Stimulated activated naive CD8-positive, alpha-beta T cell treated with anti-CD3 and anti-CD28 coated beads, Interleukin-15, amount 100 ng/mL, for 72 hours (primary cell): Measurements from ENCODE around the gene SETSIP.
"Not testable (repeated sequence)": the region's sequence is repeated elsewhere in the genome, so short reads cannot be mapped to it uniquely, and the experiment has no call there.

Experiments used
- ATAC-seq: fragments of 150-1000 bp; cut with Tn5 transposase; 2 replicates; pipeline ENCODE4 v1.10.0; 2021; ENCODE audit warnings: mild to moderate bottlenecking, moderate library complexity
- DNase-seq, 2 donors: peaks; one replicate each; pipeline ENCODE4 v3.0.0; 2021 to 2022
- H3K27ac Mint-ChIP-seq, 2 donors: one replicate each; pipeline ENCODE4 v1.8.0; 2022; ENCODE audit warnings: mild to moderate bottlenecking in 2 of 2, mixed read lengths in 2 of 2, moderate library complexity in 2 of 2
- H3K27me3 Mint-ChIP-seq: one replicate; pipeline ENCODE4 v1.8.0; 2022; ENCODE audit warnings: mixed read lengths
- H3K4me1 Mint-ChIP-seq: one replicate; pipeline ENCODE4 v1.8.0; 2022; ENCODE audit warnings: mild to moderate bottlenecking, mixed read lengths
- H3K4me3 Mint-ChIP-seq, 2 donors: one replicate each; pipeline ENCODE4 v1.8.0; 2022; ENCODE audit warnings: mild to moderate bottlenecking in 2 of 2, mixed read lengths in 2 of 2, moderate library complexity in 1 of 2
- H3K9me3 Mint-ChIP-seq, 2 donors: one replicate each; pipeline ENCODE4 v1.8.0; 2022; ENCODE audit warnings: mixed read lengths in 2 of 2

Gene SETSIP

GRCh38 chr1:92079441-92079840, 4.2 kb upstream of the SETSIP start:
- Mint-ChIP-seq H3K27me3 (no peaks in the 10 kb centered on the region), H3K27ac (no peak overlapping the region), H3K9me3 (peaks cover 0 to 1% of the 10 kb centered on the region in 2 donors), H3K4me3 (peak overlapping the region in 1 of 2 donors; percentile 96), H3K4me1 (peaks cover 6% of the 10 kb centered on the region)
- DNase-seq: no peak
- ATAC-seq: no peak

DNA sequence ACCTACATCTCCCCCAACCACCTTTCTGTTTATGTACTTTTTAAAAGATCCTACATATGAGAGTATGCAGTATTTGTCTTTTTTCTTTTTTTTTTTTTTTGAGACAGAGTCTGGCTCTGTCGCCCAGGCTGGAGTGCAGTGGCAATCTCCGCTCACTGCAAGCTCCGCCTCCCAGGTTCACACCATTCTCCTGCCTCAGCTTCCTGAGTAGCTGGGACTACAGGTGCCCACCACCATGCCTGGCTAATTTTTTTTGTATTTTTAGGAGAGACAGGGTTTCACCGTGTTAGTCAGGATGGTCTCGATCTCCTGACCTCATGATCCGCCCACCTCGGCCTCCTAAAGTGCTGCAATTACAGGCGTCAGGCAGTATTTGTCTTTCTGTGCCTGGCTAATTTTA, 2.9 kb upstream of the SETSIP start:
- H3K4me1 Mint-ChIP-seq, H3K9me3 Mint-ChIP-seq, ATAC-seq, H3K27me3 Mint-ChIP-seq, DNase-seq, H3K27ac Mint-ChIP-seq, H3K4me3 Mint-ChIP-seq: not testable (repeated sequence)

GRCh38 chr1:92076363-92076762, 1.2 kb upstream of the SETSIP start:
- Mint-ChIP-seq H3K4me3 (no peak overlapping the region), H3K27me3 (no peaks in the 10 kb centered on the region), H3K27ac (no peak overlapping the region), H3K9me3 (no peaks in the 10 kb centered on the region), H3K4me1 (peaks cover 6% of the 10 kb centered on the region)
- ATAC-seq (no peak), DNase-seq (no peak)

- H3K27ac Mint-ChIP-seq, ATAC-seq, H3K9me3 Mint-ChIP-seq, H3K4me1 Mint-ChIP-seq, H3K4me3 Mint-ChIP-seq, DNase-seq, H3K27me3 Mint-ChIP-seq: not testable (repeated sequence)
Observed at GRCh38 chr1:92074446-92074845, 765 bp downstream of the SETSIP start.

DNA sequence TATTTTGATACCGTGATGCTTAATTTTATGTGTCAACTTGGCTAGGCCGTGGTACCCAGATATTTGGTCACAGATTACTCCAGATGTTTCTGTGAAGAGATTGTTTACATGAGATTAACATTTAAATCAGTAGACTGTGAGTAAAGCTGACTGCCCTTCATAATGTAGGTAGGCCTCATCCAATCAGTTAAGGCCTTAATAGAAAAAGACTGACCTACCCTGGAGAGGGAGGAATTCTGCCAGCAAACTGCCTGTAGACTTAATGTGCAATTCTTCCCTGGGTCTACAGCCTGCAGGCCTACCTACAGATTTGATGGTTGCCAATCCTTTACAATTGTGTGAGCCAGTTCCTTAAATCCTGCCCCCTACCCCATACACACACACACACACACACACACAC, 4.3 kb downstream of the SETSIP start:
- no peak overlapping the region for H3K4me3 Mint-ChIP-seq
- no peak for ATAC-seq
- H3K27me3 Mint-ChIP-seq: no peaks in the 10 kb centered on the region
- no peak for DNase-seq
- no peaks in the 10 kb centered on the region for H3K9me3 Mint-ChIP-seq
- no peaks in the 10 kb centered on the region for H3K4me1 Mint-ChIP-seq
- H3K27ac Mint-ChIP-seq: no peak overlapping the region

- Mint-ChIP-seq H3K27me3 (no peaks in the 10 kb centered on the region), H3K9me3 (no peaks in the 10 kb centered on the region)
- ATAC-seq: no peak
Observed at GRCh38 chr1:92066321-92066720, 8.9 kb downstream of the SETSIP start.

DNA sequence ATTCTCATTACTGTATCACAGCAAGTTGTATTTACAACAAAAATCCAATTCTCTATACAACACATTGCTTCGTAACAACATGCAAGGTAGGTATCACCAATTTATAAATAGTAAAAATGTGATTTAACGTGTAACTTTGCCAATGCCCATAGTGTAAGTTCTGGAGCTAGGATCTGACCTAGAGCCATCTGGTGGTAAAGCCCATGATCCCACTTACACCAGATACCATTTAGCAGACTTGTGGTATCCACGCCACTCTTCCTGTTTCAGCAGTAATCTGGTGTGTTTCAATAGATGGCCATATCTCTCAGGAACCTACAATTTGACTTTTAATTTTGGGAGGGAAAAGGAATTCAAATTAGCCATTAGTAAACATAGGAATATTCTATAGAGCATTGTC, 10.2 kb downstream of the SETSIP start:
- H3K9me3 Mint-ChIP-seq: no peaks in the 10 kb centered on the region
- H3K4me1 Mint-ChIP-seq: no peaks in the 10 kb centered on the region
- DNase-seq (no peak), ATAC-seq (no peak)
- no peak overlapping the region for H3K4me3 Mint-ChIP-seq
- no peaks in the 10 kb centered on the region for H3K27me3 Mint-ChIP-seq
- no peak overlapping the region for H3K27ac Mint-ChIP-seq

More at GRCh38 chr1:92066321-92066720, 8.9 kb downstream of the SETSIP start:
- DNase-seq: no peak
- Mint-ChIP-seq H3K4me3 (no peak overlapping the region), H3K27ac (no peak overlapping the region), H3K4me1 (no peaks in the 10 kb centered on the region)

DNA sequence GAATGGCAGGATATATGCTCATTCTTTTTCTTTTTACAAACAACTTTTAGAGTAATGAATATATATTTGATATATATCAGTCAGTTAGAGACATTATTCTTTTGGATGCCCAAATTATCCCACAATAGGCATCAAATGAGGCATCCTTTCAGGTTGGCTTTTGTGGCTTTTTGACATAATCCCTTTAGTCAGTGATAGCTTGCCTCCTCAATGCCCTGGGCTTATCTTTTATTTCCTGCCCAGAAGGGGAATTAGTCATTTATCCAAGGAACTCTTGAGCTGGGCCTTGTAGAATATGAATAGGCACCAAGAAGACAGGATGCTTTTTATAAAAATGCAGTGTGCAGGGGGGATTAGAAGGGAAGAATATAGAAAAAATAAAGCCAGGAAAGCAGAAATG, 23.3 kb downstream of the SETSIP start:
- Mint-ChIP-seq H3K4me3 (no peak overlapping the region), H3K9me3 (no peaks in the 10 kb centered on the region), H3K4me1 (no peaks in the 10 kb centered on the region), H3K27ac (peak overlapping the region in 1 of 2 donors; percentile 75), H3K27me3 (no peaks in the 10 kb centered on the region)
- no peak for ATAC-seq
- no peak for DNase-seq

DNA sequence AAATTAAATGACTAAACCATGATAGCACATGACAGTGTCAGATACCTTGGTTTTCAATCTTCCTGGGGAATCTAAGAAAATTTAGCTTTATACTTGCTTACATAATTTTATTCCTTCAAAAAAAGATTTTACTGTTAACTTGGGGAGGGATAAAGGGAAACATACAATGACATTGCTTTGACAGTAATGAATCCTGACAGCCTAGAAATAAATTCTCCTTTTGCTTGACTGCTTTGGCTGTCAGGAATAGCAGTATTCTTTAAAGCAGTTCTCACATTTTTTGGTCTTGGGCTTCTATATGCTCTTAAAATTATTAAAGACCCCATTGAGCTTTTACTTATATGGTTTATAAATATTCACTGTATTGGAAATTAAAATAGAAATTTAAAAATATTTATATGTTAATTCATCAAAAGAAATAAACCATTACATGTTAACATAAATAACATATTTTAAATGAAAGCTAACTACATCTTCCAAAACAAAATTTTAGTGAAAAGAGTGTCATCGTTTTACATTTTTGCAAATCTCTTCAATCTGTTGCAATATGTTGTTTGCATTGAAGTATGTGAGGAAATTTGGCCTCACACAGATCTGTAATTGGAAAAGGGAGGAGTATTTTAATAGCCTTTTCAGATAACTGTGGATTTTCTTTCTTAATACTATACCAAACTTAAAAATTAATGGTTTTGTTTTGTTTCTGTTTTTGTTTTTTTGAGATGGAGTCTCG, 29.3 kb downstream of the SETSIP start:
- Mint-ChIP-seq H3K4me1 (no peaks in the 10 kb centered on the region), H3K4me3 (no peak overlapping the region)

GRCh38 chr1:92043621-92044020, 31.6 kb downstream of the SETSIP start:
- Mint-ChIP-seq H3K4me1 (no peaks in the 10 kb centered on the region), H3K27me3 (no peaks in the 10 kb centered on the region), H3K27ac (no peak overlapping the region), H3K4me3 (no peak overlapping the region), H3K9me3 (no peaks in the 10 kb centered on the region)
- ATAC-seq (no peak), DNase-seq (no peak)

More for the DNA sequence above, 29.3 kb downstream of the SETSIP start:
- DNase-seq (no peak), ATAC-seq (no peak)
- H3K27ac Mint-ChIP-seq: no peak overlapping the region
- H3K9me3 Mint-ChIP-seq: no peaks in the 10 kb centered on the region
- H3K27me3 Mint-ChIP-seq: no peaks in the 10 kb centered on the region

DNA sequence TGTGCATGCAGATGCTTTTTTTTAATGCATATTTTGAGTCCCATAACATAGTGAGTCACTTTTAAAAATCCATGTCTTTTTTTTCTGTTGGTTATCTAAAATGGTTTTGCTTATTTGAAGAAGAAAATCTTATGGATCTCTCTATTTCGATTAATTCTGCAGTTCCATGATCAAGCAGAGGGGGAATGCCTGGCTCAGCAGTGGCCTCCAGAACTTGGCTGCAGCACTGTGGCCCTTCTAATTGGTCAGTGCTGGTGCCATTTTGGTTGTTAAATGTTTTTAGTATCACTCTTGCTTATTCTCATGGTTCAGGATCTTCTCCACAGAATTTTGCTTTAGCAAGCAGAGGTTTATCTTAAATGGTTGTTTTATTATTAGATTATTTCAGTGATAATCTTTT, 34.2 kb downstream of the SETSIP start:
- Mint-ChIP-seq H3K27me3 (peaks cover 7% of the 10 kb centered on the region), H3K4me1 (no peaks in the 10 kb centered on the region), H3K9me3 (no peaks in the 10 kb centered on the region), H3K4me3 (no peak overlapping the region), H3K27ac (no peak overlapping the region)
- DNase-seq (no peak), ATAC-seq (no peak)

- no peak for ATAC-seq
- Mint-ChIP-seq H3K27me3 (peaks cover 14% of the 10 kb centered on the region), H3K27ac (no peak overlapping the region), H3K9me3 (no peaks in the 10 kb centered on the region), H3K4me3 (no peak overlapping the region), H3K4me1 (no peaks in the 10 kb centered on the region)
- DNase-seq: no peak
Observed at GRCh38 chr1:92038695-92039346, 36.4 kb downstream of the SETSIP start.

- Mint-ChIP-seq H3K4me1 (no peaks in the 10 kb centered on the region), H3K9me3 (no peaks in the 10 kb centered on the region), H3K27ac (no peak overlapping the region), H3K27me3 (peaks cover 14% of the 10 kb centered on the region), H3K4me3 (no peak overlapping the region)
- ATAC-seq (no peak), DNase-seq (no peak)
Observed at GRCh38 chr1:92037400-92037799, 37.8 kb downstream of the SETSIP start.

DNA sequence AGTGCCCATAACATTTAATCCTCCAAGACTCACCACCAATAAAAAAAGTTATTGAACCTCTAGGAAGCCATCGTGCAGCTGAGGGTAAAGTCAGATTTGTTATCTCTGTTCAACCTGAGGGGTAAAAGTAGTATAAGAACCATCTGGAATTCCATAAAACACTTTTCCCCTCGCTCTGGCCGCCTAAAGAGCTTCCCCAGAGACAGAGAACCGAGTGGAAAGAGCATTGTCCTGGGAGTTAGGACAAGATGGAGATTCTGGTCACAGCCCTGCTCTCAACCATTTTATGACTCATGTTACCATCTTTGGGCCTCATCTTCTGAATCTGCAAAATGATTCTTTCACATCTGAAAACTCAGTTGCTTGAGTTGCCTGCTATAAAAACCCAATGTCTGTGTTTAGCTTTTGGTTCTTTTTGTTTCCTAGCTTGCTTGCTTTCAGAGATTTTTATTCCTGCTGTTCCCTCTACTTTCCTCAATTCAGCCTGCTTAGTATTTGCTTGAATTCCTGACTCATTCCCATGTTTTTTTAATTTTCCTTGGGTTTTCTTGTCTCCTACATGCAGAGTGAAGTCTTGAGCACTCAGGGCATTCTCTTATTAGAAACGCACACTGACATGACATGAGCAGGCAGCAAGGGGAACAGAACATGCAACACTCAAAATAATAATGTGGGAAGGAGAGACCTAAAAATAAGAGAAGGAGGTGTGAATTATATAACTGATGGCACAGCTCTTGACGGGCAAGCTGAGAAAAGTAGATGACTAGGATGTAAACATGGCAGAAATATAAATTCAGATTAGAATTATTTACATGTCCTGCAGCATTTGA, 43.7 kb downstream of the SETSIP start:
- Mint-ChIP-seq H3K4me3 (no peak overlapping the region), H3K27ac (no peak overlapping the region), H3K27me3 (peaks cover 45% of the 10 kb centered on the region), H3K9me3 (no peaks in the 10 kb centered on the region), H3K4me1 (peaks cover 17% of the 10 kb centered on the region)
- ATAC-seq (no peak), DNase-seq (no peak)

- no peaks in the 10 kb centered on the region for H3K9me3 Mint-ChIP-seq
- H3K4me1 Mint-ChIP-seq: peaks cover 17% of the 10 kb centered on the region
- H3K27ac Mint-ChIP-seq: peak overlapping the region in 1 of 2 donors; percentile 2
Observed at GRCh38 chr1:92030656-92031107, 44.5 kb downstream of the SETSIP start.

More at GRCh38 chr1:92030656-92031107, 44.5 kb downstream of the SETSIP start:
- H3K4me3 Mint-ChIP-seq: peak overlapping the region; percentile 76 to 84
- ATAC-seq (peak; percentile 63), DNase-seq (no peak)
- peaks cover 37% of the 10 kb centered on the region for H3K27me3 Mint-ChIP-seq
